ENCODE measurements around the gene NCKIPSD. TPM values are rescaled to one million over a fixed set of nuclear protein-coding genes. Genes with fewer than 3 reads are reported as not detected.
A peak's percentile ranks its signal among the peaks of the same experiment; 100 is the strongest.

The NCKIPSD gene
- polyA plus RNA-seq, 3 donors = 4.2 to 14.8 (median 4.3) TPM

DNA sequence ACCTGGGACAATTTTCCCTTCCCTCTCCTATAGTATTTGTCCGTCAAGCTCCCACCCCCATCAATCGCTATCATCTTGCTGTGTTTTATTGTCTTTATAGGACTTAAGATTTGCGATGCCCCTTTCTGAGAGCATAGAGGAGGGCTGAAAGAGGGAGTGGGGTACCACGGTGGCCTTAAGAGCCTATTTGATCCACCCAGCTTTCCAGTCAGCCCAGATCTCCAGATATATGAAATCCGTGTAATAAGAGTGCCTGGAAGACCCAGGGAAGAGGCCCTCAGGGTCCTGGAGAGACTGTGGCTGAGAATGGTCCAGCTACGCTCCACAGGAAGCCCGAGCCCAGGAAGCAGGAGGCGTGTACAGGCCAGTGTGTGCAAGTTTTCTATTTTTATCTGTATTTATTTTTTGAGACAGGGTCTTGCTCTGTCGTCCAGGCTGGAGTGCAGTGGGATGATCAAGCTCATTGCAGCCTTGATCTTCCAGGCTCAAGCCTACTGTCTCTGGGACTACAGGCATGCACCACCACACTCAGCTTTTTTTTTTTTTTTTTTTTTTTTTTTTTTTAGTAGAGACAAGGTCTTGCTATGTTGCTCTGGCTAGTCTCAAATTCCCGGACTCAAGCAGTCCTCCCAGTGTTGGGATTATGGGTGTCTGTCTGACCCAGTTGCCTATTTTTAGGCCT, 964 bp upstream of the NCKIPSD start:
- H3K9me3 Mint-ChIP-seq = peaks cover 0 to 1% (median 0%) of the 10 kb centered on the region in 7 donors
- Histone ChIP-seq H2AFZ (ENCODE audit: insufficient read depth, low read depth, low read length, poor library complexity, severe bottlenecking) (peak overlapping the region; percentile 90), H3K36me3 (replicated peaks in 1 of 2; ENCODE audit: control insufficient read depth in 1 of 2, insufficient read depth in 2 of 2, low read length in 2 of 2) (peaks cover 45 to 58% of the 10 kb centered on the region in 2 donors), H4K20me1 (ENCODE audit: insufficient read depth, low read length) (peaks cover 38% of the 10 kb centered on the region), H3K9me3 (replicated peaks in 1 of 2; ENCODE audit: control insufficient read depth in 1 of 2, insufficient read depth in 1 of 2, low read length in 2 of 2) (no peaks in the 10 kb centered on the region), H3K27me3 (ENCODE audit: control insufficient read depth in 2 of 2, insufficient read depth in 2 of 2, low read length in 2 of 2) (no peaks in the 10 kb centered on the region), H3K4me2 (replicated peaks; ENCODE audit: extremely low read depth, low read length, poor library complexity, severe bottlenecking) (peak overlapping the region; percentile 98), H3K27ac (ENCODE audit: low read depth in 1 of 2, low read length in 2 of 2) (no peak overlapping the region), H3K4me1 (ENCODE audit: control insufficient read depth in 1 of 2, insufficient read depth in 2 of 2, low read length in 2 of 2) (peaks cover 18 to 25% of the 10 kb centered on the region in 2 donors), H3K4me3 (replicated peaks in 1 of 3; ENCODE audit: low read depth in 2 of 3, low read length in 3 of 3) (peak overlapping the region in 1 of 3 experiments; percentile 97), H3K9ac (ENCODE audit: insufficient read depth, low read length, poor library complexity, severe bottlenecking) (peak overlapping the region; percentile 86), H3K79me2 (ENCODE audit: insufficient read depth, low read length) (peaks cover 15% of the 10 kb centered on the region)
- H3K27ac Mint-ChIP-seq = peak overlapping the region in 3 of 7 donors; percentile 8 to 75 (median 14)
- TF ChIP-seq, protein P1, sequence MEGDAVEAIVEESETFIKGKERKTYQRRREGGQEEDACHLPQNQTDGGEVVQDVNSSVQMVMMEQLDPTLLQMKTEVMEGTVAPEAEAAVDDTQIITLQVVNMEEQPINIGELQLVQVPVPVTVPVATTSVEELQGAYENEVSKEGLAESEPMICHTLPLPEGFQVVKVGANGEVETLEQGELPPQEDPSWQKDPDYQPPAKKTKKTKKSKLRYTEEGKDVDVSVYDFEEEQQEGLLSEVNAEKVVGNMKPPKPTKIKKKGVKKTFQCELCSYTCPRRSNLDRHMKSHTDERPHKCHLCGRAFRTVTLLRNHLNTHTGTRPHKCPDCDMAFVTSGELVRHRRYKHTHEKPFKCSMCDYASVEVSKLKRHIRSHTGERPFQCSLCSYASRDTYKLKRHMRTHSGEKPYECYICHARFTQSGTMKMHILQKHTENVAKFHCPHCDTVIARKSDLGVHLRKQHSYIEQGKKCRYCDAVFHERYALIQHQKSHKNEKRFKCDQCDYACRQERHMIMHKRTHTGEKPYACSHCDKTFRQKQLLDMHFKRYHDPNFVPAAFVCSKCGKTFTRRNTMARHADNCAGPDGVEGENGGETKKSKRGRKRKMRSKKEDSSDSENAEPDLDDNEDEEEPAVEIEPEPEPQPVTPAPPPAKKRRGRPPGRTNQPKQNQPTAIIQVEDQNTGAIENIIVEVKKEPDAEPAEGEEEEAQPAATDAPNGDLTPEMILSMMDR (IDR thresholded peaks at IDR 0.05) = no peak
- 44% methylated on average over 2 of the region's 10 CpGs for WGBS (ENCODE audit: insufficient coverage)
- DNase-seq = no peak
- peak overlapping the region; percentile 91 to 96 for H3K4me3 Mint-ChIP-seq
- H3K27me3 Mint-ChIP-seq (ENCODE audit: low read depth in 3 of 3) = peaks cover 0 to 5% (median 3%) of the 10 kb centered on the region in 3 donors
- H3K36me3 Mint-ChIP-seq = peaks cover 39 to 56% of the 10 kb centered on the region in 2 donors
- peaks cover 34% of the 10 kb centered on the region for H3K4me1 Mint-ChIP-seq
- intact Hi-C loops (cut with micrococcal nuclease) = loop anchor here (5.0 to 10.0 kb wide), 4 partner anchors 132 to 412 kb away; partner anchors contain the start of gene PFKFB4 (in 1 of the 2)

DNA sequence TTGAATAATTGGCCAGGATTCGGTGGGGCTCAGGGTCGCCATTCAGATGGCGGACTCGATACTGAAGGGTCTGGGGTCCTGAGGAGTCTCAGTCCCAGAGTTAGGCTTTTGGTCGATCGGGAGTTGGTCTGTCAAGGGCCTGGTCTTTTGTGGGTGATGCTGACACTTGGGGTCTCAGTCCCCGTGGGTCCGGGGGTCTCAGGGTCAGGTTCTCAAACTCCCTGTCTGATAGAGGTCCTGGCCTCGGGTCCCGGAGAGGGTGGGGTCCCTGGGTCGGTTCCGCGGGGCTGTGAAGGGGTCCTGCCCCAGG, 467 bp downstream of the NCKIPSD start:
- H2AFZ ChIP-seq (ENCODE audit: insufficient read depth, low read depth, low read length, poor library complexity, severe bottlenecking) = peak overlapping the region; percentile 90
- peak overlapping the region in 6 of 7 donors; percentile 14 to 76 (median 45) for H3K27ac Mint-ChIP-seq
- DNase-seq = no peak
- H3K36me3 Mint-ChIP-seq = peaks cover 45 to 57% of the 10 kb centered on the region in 2 donors
- peak overlapping the region in 1 of 2 donors; percentile 87 for H3K27ac ChIP-seq (ENCODE audit: low read depth in 1 of 2, low read length in 2 of 2)
- no peaks in the 10 kb centered on the region for H3K27me3 ChIP-seq (ENCODE audit: control insufficient read depth in 2 of 2, insufficient read depth in 2 of 2, low read length in 2 of 2)
- H3K4me2 ChIP-seq (replicated peaks; ENCODE audit: extremely low read depth, low read length, poor library complexity, severe bottlenecking) = peak overlapping the region; percentile 98
- H3K9me3 ChIP-seq (replicated peaks in 1 of 2; ENCODE audit: control insufficient read depth in 1 of 2, insufficient read depth in 1 of 2, low read length in 2 of 2) = no peaks in the 10 kb centered on the region
- peaks cover 15% of the 10 kb centered on the region for H3K79me2 ChIP-seq (ENCODE audit: insufficient read depth, low read length)
- TF ChIP-seq, protein P1 (IDR thresholded peaks at IDR 0.05) = no peak
- peaks cover 39% of the 10 kb centered on the region for H3K4me1 Mint-ChIP-seq
- intact Hi-C loops (cut with micrococcal nuclease) = loop anchor here (5.0 to 10.0 kb wide), 4 partner anchors 130 to 410 kb away; partner anchors contain the start of gene PFKFB4 (in 1 of the 2)
- WGBS (ENCODE audit: insufficient coverage) = 13% methylated on average over 13 of the region's 13 CpGs
- H3K9ac ChIP-seq (ENCODE audit: insufficient read depth, low read length, poor library complexity, severe bottlenecking) = peak overlapping the region; percentile 86
- H3K4me3 Mint-ChIP-seq = peak overlapping the region; percentile 91 to 96
- H3K9me3 Mint-ChIP-seq = peaks cover 0 to 1% (median 0%) of the 10 kb centered on the region in 7 donors
- H3K27me3 Mint-ChIP-seq (ENCODE audit: low read depth in 3 of 3) = peaks cover 0 to 6% (median 3%) of the 10 kb centered on the region in 3 donors
- H3K4me1 ChIP-seq (ENCODE audit: control insufficient read depth in 1 of 2, insufficient read depth in 2 of 2, low read length in 2 of 2) = peaks cover 20 to 30% of the 10 kb centered on the region in 2 donors
- peaks cover 42 to 58% of the 10 kb centered on the region in 2 donors for H3K36me3 ChIP-seq (replicated peaks in 1 of 2; ENCODE audit: control insufficient read depth in 1 of 2, insufficient read depth in 2 of 2, low read length in 2 of 2)
- H3K4me3 ChIP-seq (replicated peaks in 1 of 3; ENCODE audit: low read depth in 2 of 3, low read length in 3 of 3) = peak overlapping the region; percentile 56 to 97 (median 89)
- peaks cover 30% of the 10 kb centered on the region for H4K20me1 ChIP-seq (ENCODE audit: insufficient read depth, low read length)

All from CD14-positive monocyte (primary cell).